CD14-positive monocyte (primary cell): ENCODE measurements around the gene EDNRA. TPM values are rescaled to one million over a fixed set of nuclear protein-coding genes. Genes with fewer than 3 reads are reported as not detected.

Experiments
- DNase-seq, 3 donors: peaks; one replicate each; pipeline ENCODE4 v3.0.0-alpha.2; 2011 to 2022
- H2AFZ ChIP-seq: 2 replicates; pipeline ENCODE4 v1.6.0; 2012; ENCODE audit warnings: mild to moderate bottlenecking, low read depth, low read length, inconsistent platforms; ENCODE audit not compliant: insufficient read depth, poor library complexity, severe bottlenecking
- H3K27ac ChIP-seq, 2 donors: 1 replicate in 1 of 2; 2 replicates in 1 of 2; pipeline ENCODE4 v1.5.1; 2012 to 2013; ENCODE audit warnings: low read length in 2 of 2, control low read depth in 1 of 2, inconsistent platforms in 1 of 2, low read depth in 1 of 2, mild to moderate bottlenecking in 1 of 2
- H3K27me3 ChIP-seq, 2 donors: one replicate each; pipeline versions ENCODE4 v1.6.0 to v1.6.1; 2011 to 2013; ENCODE audit warnings: low read length in 2 of 2; ENCODE audit not compliant: control insufficient read depth in 2 of 2, insufficient read depth in 2 of 2
- H3K36me3 ChIP-seq, 2 donors: replicated peaks in 1 of 2; 1 replicate in 1 of 2; 2 replicates in 1 of 2; pipeline versions ENCODE4 v1.5.1 to v1.6.1; 2012 to 2013; ENCODE audit warnings: low read length in 2 of 2, control low read depth in 1 of 2, inconsistent platforms in 1 of 2, mild to moderate bottlenecking in 1 of 2; ENCODE audit not compliant: insufficient read depth in 2 of 2, control insufficient read depth in 1 of 2
- H3K4me1 ChIP-seq, 2 donors: 1 replicate in 1 of 2; 2 replicates in 1 of 2; pipeline versions ENCODE4 v1.5.1 to v1.6.1; 2012 to 2013; ENCODE audit warnings: low read length in 2 of 2, control low read depth in 1 of 2, inconsistent platforms in 1 of 2, mild to moderate bottlenecking in 1 of 2, moderate library complexity in 1 of 2; ENCODE audit not compliant: insufficient read depth in 2 of 2, control insufficient read depth in 1 of 2
- H3K4me2 ChIP-seq: replicated peaks from 2 replicates; pipeline ENCODE3; 2012; ENCODE audit warnings: low read length, moderate library complexity, mild to moderate bottlenecking; ENCODE audit not compliant: poor library complexity, severe bottlenecking; ENCODE audit errors: extremely low read depth
- H3K4me3 ChIP-seq, 3 experiments: fragments of 200-600 bp in 1 of 3; sonication (generic) in 1 of 3; replicated peaks in 1 of 3; 1 replicate in 2 of 3; 2 replicates in 1 of 3; pipeline ENCODE4 v1.5.1; 2011 to 2013; ENCODE audit warnings: low read length in 3 of 3, mild to moderate bottlenecking in 3 of 3, control low read depth in 2 of 3, low read depth in 2 of 3, inconsistent platforms in 1 of 3, moderate library complexity in 1 of 3
- H3K79me2 ChIP-seq: 2 replicates; pipeline ENCODE4 v1.6.0; 2012; ENCODE audit warnings: mild to moderate bottlenecking, control low read depth, inconsistent platforms, low read length, moderate library complexity; ENCODE audit not compliant: insufficient read depth
- H3K9ac ChIP-seq: 2 replicates; pipeline ENCODE4 v1.6.0; 2017; ENCODE audit warnings: low read length, mild to moderate bottlenecking; ENCODE audit not compliant: insufficient read depth, poor library complexity, severe bottlenecking
- H3K9me3 ChIP-seq, 2 donors: replicated peaks in 1 of 2; 1 replicate in 1 of 2; 2 replicates in 1 of 2; pipeline versions ENCODE4 v1.5.1 to v1.6.1; 2012 to 2013; ENCODE audit warnings: low read length in 2 of 2, control low read depth in 1 of 2; ENCODE audit not compliant: control insufficient read depth in 1 of 2, insufficient read depth in 1 of 2
- H4K20me1 ChIP-seq: 2 replicates; pipeline ENCODE4 v1.6.0; 2012; ENCODE audit warnings: mild to moderate bottlenecking, low read length, control low read depth, moderate library complexity; ENCODE audit not compliant: insufficient read depth
- H3K27ac Mint-ChIP-seq, 7 donors: one replicate each; pipeline ENCODE4 v1.8.0; 2020; ENCODE audit warnings: mild to moderate bottlenecking in 7 of 7, mixed read lengths in 7 of 7, moderate library complexity in 6 of 7, inconsistent platforms in 2 of 7
- H3K27me3 Mint-ChIP-seq, 3 donors: one replicate each; pipeline ENCODE4 v1.8.0; 2021 to 2022; ENCODE audit warnings: low read depth in 3 of 3, mild to moderate bottlenecking in 3 of 3, mixed read lengths in 3 of 3, moderate library complexity in 3 of 3, inconsistent platforms in 1 of 3
- H3K36me3 Mint-ChIP-seq, 2 donors: one replicate each; pipeline ENCODE4 v1.8.0; 2020; ENCODE audit warnings: mixed read lengths in 2 of 2, inconsistent platforms in 1 of 2, mild to moderate bottlenecking in 1 of 2
- H3K4me1 Mint-ChIP-seq: one replicate; pipeline ENCODE4 v1.8.0; 2020; ENCODE audit warnings: mild to moderate bottlenecking, mixed read lengths
- H3K4me3 Mint-ChIP-seq, 2 donors: one replicate each; pipeline ENCODE4 v1.8.0; 2020; ENCODE audit warnings: mild to moderate bottlenecking in 2 of 2, mixed read lengths in 2 of 2, moderate library complexity in 1 of 2
- H3K9me3 Mint-ChIP-seq, 7 donors: one replicate each; pipeline ENCODE4 v1.8.0; 2020 to 2022; ENCODE audit warnings: mixed read lengths in 7 of 7, mild to moderate bottlenecking in 6 of 7, moderate library complexity in 6 of 7, inconsistent platforms in 2 of 7
- WGBS: methylation state at CpG from one replicate; pipeline ENCODE4 v1.1.5; 2013; ENCODE audit warnings: missing lambda C conversion rate; ENCODE audit not compliant: insufficient coverage; 5-methylcytosine and 5-hydroxymethylcytosine counted together
- intact Hi-C, 2 donors: fragments of 100-400 bp; cut with micrococcal nuclease; formaldehyde crosslinking; loops; one replicate each; pipeline versions ENCODE4 v1.15.0 to v1.15.1; 2023
- polyA plus RNA-seq, 3 donors: library from polyadenylated mRNA; depleted of rRNA in 1 of 3; unstranded in 2 of 3; stranded (reverse) in 1 of 3; fragments of 300-500 nt in 2 of 3; fragments of >200 nt in 1 of 3; fragmentation: Illumina TruSeq in 2 of 3; gene quantifications; 1 replicate in 2 of 3; 2 replicates in 1 of 3; pipeline ENCODE4 v1.2.3, GENCODE V29; 2012 to 2021
- TF ChIP-seq, protein P1 (sequence below): fragments of 200-600 bp; IDR thresholded peaks from one replicate; pipeline ENCODE4 v1.8.0; 2022; ENCODE audit warnings: antibody characterized with exemption, mild to moderate bottlenecking

The EDNRA gene
- polyA plus RNA-seq, 3 donors = not detected

- Histone ChIP-seq H3K9ac (no peak overlapping the region), H3K4me1 (no peaks in the 10 kb centered on the region), H4K20me1 (no peaks in the 10 kb centered on the region), H3K36me3 (no peaks in the 10 kb centered on the region), H3K4me3 (no peak overlapping the region), H3K79me2 (no peaks in the 10 kb centered on the region), H3K27ac (no peak overlapping the region), H3K4me2 (no peak overlapping the region), H2AFZ (no peak overlapping the region), H3K27me3 (no peaks in the 10 kb centered on the region), H3K9me3 (no peaks in the 10 kb centered on the region)
- TF ChIP-seq, protein P1, sequence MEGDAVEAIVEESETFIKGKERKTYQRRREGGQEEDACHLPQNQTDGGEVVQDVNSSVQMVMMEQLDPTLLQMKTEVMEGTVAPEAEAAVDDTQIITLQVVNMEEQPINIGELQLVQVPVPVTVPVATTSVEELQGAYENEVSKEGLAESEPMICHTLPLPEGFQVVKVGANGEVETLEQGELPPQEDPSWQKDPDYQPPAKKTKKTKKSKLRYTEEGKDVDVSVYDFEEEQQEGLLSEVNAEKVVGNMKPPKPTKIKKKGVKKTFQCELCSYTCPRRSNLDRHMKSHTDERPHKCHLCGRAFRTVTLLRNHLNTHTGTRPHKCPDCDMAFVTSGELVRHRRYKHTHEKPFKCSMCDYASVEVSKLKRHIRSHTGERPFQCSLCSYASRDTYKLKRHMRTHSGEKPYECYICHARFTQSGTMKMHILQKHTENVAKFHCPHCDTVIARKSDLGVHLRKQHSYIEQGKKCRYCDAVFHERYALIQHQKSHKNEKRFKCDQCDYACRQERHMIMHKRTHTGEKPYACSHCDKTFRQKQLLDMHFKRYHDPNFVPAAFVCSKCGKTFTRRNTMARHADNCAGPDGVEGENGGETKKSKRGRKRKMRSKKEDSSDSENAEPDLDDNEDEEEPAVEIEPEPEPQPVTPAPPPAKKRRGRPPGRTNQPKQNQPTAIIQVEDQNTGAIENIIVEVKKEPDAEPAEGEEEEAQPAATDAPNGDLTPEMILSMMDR = no peak
- Mint-ChIP-seq H3K9me3 (peaks cover 0 to 5% (median 0%) of the 10 kb centered on the region in 7 donors), H3K36me3 (no peaks in the 10 kb centered on the region), H3K27ac (no peak overlapping the region), H3K4me3 (no peak overlapping the region), H3K27me3 (peaks cover 0 to 4% (median 0%) of the 10 kb centered on the region in 3 donors), H3K4me1 (no peaks in the 10 kb centered on the region)
- no CpG with 5 or more reads among the region's 6 CpGs for WGBS
- intact Hi-C loops = no loop called here
- no peak for DNase-seq
Measured at GRCh38 chr4:147535124-147535523, 54.2 kb downstream of the EDNRA start.

DNA sequence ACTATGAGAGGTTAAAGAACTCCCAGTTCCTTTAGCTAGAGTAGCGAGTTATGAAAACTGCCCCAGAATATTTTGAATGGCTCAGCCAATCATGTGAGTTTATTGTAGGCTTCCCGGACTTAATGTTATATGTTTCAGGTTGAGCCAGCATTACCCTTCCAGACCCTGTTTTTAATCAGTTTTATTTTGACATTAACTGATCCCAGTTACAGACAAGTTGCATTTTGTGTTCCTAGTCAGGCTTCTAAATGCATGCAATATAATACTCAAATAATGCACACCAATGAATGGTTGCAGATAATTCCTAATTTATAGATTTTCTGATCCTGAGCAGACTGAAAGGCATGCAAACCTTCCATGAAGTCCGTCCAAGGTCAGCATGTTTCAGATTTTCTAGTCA lies 57.8 kb downstream of the EDNRA start:
- WGBS = no CpG with 5 or more reads among the region's 3 CpGs
- Histone ChIP-seq H3K4me2 (no peak overlapping the region), H3K4me3 (no peak overlapping the region), H3K9me3 (no peaks in the 10 kb centered on the region), H3K79me2 (no peaks in the 10 kb centered on the region), H3K9ac (no peak overlapping the region), H3K36me3 (no peaks in the 10 kb centered on the region), H3K27me3 (no peaks in the 10 kb centered on the region), H3K4me1 (no peaks in the 10 kb centered on the region), H4K20me1 (no peaks in the 10 kb centered on the region), H2AFZ (no peak overlapping the region), H3K27ac (no peak overlapping the region)
- intact Hi-C loops = no loop called here
- peaks cover 0 to 5% (median 2%) of the 10 kb centered on the region in 3 donors for H3K27me3 Mint-ChIP-seq
- no peak overlapping the region for H3K27ac Mint-ChIP-seq
- peaks cover 0 to 2% (median 0%) of the 10 kb centered on the region in 7 donors for H3K9me3 Mint-ChIP-seq
- no peak for DNase-seq
- TF ChIP-seq, protein P1 = no peak
- H3K4me1 Mint-ChIP-seq = no peaks in the 10 kb centered on the region
- no peaks in the 10 kb centered on the region for H3K36me3 Mint-ChIP-seq
- no peak overlapping the region for H3K4me3 Mint-ChIP-seq
